GM12872 (cell line): Measurements from ENCODE around the gene P2RX3.

Experiments
- CTCF ChIP-seq: IDR thresholded peaks from 3 replicates; pipeline ENCODE4 v1.5.1; 2011; ENCODE audit warnings: low read depth, mild to moderate bottlenecking, low read length, moderate library complexity; ENCODE audit not compliant: insufficient read depth

Gene P2RX3

GRCh38 chr11:57405271-57405860 lies 67.2 kb downstream of the P2RX3 start:
- no peak for TF ChIP-seq CTCF

DNA sequence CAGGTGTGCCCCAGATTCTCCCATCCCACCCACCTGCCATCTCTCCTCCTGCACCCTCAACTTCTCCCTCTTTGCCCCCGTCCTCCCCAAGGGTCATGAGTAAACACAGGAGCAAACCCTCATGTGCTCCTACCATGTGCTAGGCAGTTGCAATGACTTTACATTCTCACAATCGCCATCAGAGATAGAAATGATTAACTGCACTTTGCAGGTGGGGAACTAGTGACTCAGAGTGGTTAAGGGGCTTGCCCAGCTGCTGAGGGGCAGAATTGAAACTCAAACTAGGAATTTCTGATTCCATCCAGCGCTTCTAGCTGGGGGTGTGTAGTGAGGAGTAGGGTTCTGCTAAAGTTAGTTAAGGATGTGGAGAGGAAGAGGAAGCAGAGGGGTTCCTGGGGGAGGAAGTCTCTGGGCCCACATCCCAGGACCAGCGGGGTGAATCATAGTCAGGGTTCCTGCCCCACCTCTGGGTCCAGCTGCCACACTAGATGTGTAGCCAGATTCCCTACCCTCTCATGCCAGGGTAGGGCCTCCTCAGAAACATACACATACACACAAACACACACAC lies 68.3 kb downstream of the P2RX3 start:
- no peak for TF ChIP-seq CTCF

DNA sequence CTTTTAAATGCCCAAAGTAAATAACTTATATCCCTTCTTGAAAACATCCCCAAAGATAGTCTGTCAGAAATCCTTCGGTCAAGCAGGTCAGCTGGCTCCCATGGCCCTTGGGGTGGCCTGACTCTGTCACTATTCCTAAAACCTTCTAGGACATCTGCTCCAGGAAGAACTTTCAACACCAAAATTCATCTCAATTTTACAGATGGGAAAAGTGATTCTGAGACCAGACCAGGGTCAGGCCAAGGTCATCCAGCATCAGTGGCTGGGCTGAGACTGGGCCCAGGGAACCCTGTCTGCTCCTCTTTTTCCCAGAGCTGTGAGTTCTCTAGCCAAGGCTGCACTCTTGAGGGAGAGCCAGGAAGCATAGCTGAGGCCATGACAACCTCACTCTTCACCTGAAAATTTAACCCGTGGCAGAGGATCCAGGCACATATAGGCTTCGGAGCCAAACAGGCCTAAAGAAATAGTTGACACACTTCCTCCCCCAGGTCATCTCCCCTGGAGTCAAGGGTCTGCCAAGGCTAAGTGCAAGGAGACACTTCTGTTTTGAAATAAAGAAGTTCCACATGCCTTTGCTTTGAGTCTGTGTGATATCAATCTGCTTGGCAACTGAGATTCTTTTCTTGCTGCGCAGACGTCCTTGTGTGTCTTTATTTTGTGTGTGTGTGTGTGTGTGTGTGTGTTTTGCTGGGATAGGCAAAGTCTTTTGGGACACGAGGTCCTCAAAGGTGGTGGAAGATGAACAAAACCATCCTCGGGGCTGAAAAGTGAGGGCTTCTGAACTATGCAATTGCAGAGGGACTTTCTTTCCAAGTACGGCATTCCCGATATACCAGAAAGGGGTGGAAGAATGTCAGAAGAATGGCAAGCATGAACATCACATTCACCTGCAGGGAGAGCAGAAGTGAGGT lies 69.1 kb downstream of the P2RX3 start:
- TF ChIP-seq CTCF = no peak

DNA sequence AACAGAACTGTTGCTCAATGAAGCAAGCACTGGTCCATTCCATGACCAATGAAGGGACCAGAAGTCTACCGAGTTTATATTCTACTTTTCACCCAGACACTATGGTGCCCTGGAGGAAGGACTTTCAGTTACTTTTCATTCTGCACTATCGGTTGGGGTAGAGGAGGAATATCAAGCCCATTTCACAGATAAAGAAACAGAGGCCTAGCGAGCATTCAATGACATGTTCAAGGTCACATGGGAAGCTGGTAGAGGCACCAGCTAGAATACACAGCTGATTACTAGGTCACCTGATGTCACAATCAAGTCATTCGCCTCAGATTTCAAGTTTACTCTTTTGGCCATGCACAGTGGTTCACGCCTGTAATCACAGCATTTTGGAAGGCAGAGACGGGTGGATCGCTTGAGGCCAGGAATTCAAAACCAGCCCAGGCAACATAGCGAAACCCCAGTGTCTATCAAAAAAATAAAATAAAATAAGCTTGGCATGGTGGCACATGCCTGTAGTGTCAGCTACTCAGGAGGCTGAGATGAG lies 69.9 kb downstream of the P2RX3 start:
- no peak for TF ChIP-seq CTCF

DNA sequence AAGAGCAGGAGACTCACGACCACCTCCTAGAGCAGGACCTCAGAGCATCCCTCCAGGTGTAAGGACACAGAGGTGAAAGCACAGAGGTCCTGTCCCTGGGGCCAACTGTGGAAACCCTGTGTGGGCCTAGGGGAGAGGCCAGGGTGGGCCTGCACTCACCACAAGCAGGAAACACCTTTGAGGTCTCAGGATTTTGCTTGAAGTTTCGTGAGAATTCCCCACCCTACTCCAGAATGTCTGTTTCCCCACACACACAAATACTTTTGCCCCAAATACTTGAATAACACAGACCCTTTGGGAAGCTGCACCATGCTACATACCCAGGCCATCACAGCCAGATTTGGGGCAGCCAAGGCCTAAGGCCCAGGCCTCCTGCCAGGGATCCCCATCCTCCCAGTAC lies 70.6 kb downstream of the P2RX3 start:
- no peak for TF ChIP-seq CTCF

GRCh38 chr11:57409321-57410100 lies 71.4 kb downstream of the P2RX3 start:
- TF ChIP-seq CTCF = no peak
